Right atrium auricular region (tissue), 2 donors: Measurements from ENCODE around the gene PLEKHG7. TPM values are rescaled to one million over a fixed set of nuclear protein-coding genes. Genes with fewer than 3 reads are reported as not detected.

Experiments used
- total RNA-seq, 2 donors: library from RNA; depleted of rRNA; stranded (reverse); fragments of >200 nt; gene quantifications; one replicate each; pipeline ENCODE4 v1.1.0, GENCODE V29; 2016

PLEKHG7 gene
- total RNA-seq, 2 donors from 2014 or later = not detected

Other genes with a start within 250 kb of the PLEKHG7 start
- 10 to 100 TPM; 15.3 to 16.2 TPM for gene EEA1, start 226.3 kb downstream of the PLEKHG7 start, total RNA-seq